NCI-H1436 treated with DMSO at 0.1 percent for 48 hours (cell line): ENCODE results near the gene ADH1C.
"Not testable (repeated sequence)": the region's sequence is repeated elsewhere in the genome, so short reads cannot be mapped to it uniquely, and the experiment has no call there.

Experiments
- DNase-seq: peaks from one replicate; lab custom pipeline; 2025; lab: John Stamatoyannopoulos, UW

ADH1C gene

DNA sequence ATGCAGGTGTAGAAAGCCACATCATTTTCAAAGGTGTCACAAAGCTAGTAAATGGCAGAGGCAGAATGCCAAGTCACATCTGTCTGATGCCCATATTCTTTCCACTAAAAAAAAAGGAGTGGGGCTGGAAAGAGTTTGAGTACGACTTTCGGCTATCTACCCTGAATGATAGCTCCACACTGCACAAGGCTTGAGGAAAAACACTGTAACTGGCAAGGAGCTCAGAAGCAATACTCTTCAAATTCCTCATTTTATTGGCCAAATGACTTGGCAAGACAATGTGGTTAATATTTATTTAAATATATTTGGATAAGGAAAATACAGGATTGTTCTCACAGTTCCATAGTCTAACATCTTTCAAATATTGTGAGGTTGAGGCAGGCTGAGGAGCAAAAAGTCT is 5.4 kb upstream of the ADH1C start:
- no peak for DNase-seq

DNA sequence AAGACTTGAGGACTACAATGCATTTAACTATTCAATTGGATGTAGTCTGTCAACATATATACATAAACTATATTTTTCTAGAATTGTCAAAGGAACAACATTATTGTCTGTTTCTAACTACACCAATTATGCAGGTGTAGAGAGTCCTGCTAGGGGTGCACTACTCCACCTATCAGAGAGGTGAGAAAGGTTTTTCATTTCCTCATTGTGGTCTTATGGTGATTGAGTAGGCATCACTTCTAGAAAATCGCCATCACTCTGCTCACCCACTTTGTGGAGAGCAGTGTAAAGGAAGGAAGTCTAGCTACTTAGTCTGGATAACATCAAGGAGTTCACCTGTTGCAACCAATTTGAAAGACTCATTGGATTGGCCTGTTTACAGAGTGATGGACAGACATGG is 4.4 kb upstream of the ADH1C start:
- DNase-seq: no peak

DNA sequence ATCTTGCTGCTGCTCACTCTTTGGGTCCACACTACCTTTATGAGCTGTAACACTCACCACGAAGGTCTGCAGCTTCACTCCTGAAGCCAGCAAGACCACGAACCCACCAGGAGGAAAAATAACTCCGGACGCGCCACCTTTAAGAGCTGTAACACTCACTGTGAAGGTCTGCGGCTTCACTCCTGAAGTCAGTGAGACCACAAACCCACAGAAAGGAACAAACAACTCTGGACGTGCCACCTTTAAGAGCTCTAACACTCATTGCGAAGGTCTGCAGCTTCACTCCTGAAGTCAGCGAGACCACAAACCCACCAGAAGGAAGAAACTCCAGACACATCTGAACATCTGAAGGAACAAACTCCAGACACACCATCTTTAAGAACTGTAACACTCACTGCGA is 3.6 kb upstream of the ADH1C start:
- DNase-seq: not testable (repeated sequence)

DNA sequence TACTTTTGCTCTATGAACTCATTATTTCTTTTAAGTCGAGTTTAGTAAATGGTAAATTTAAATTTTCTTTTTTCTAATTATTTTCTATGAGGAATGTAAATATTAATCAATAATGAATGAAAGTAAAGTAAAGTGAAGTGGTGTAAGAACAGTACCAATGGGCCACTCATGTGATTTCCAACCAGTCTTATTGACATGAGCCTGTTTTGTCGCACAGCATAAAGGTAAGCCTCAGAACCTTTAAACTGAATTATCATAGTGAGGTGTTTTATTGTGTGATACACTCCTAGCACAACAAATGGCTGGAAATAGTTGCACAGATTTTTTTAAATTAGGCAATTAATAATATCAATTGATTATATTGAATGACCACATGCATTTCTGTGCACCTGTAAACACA is 1.1 kb downstream of the ADH1C start:
- no peak for DNase-seq

DNA sequence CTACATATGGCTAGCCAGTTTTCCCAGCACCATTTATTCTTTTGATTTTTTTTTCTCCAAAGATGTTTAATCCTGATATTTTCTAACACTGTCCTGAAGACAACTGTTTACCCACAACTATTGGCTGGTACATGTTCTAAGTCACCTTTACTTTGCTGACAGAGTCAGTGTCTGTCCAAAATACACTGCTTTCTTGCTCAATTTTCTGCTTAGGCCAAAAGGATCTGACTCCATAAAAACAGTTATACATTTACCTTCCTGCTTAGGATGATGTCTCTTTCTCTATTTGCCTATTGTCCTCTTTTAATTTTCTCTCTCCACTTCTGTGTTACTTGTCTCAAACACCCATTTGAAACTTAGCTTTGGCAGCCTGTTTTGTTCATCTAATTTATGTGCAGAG is 3.2 kb downstream of the ADH1C start:
- no peak for DNase-seq

DNA sequence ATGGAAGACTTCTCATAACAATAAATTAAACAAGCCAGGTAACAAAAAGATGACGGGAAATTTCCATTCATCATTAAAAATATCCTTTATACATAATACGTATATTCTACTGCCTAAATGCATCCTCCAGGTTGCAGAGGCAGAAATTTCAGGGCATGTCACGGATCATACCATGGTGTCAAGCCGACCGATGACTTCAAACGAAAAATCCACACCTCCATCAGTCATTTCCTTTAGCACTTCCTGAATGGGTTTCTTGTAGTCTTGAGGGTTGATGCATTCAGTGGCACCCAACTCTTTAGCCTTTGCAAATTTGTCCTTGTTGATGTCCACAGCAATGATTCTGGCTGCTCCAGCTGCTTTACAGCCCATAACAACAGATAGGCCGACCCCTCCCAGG is 9.9 kb downstream of the ADH1C start:
- not testable (repeated sequence) for DNase-seq

DNA sequence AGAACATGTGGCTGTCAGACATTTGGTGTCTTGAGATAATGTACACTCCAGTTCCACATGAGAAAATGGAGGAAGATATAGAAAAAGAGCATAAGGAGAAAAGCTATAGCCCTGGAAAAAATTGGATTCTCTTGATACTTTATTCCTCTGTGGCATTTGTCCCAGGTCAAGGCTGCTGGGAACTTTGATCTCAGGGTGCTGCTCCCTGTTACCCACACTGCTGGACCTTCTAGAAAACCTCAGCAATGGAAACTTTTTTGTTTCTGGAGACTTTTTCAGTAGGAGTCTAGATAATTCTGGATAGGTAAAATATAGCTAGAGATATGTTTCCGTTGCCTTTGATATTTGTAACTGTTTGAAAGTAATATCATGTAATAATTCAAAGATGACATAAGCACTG is 11.1 kb downstream of the ADH1C start:
- DNase-seq: no peak

DNA sequence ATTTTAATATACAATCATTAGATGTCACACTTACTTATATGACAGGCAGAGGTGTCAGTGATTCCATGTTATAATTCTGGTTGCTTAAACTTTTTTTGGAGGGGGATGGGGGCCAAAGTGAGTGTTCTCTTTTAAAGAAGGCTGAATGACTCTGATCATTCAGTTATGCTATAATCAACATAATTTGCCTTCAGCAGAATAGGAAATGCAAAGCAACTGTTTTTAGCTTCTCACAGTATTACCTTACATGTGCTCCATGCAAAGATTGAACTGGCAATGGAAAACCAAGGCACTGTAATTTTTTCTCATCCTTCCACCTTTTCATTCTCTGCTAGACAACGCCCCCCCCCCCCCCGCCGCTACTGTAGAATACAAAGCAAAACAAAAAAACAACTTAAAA is 13.4 kb downstream of the ADH1C start:
- no peak for DNase-seq

DNA sequence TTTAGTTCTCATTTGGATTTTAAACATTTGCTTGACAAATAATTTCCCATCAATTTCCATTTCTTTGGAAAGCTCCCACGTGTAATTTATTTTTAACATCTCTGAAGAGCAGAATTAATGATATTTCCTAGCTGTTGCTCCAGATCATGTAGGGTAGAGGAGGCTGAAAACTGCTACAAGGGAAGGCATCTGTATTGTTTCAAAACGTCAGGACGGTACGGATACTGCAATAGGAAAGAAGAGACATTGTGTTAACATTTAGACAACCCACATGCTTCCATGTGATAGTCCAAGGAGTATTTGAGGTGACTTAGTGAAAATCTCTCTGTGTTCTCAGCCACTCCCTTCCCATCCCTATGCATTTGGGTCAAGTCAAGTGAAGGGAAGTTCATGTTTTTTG is 16.0 kb downstream of the ADH1C start:
- DNase-seq: no peak

DNA sequence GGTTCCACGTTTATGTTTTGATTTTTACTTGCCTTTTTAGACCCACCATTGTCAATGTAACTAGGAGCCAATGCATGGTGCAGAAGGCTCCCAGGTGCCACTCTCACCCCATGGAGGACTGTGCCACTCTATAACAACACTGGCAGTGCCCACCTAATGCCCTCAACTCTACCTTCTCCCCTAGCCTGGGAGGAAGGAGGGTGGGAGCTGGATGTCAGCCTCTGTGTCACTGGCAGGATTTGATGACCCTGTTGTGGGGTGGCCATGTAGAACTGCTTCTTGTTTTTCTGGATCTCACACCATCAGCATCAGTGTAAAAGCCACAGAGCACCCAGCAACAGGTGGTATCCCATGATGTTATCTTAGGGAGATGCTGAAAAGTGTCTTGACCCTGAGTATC is 17.7 kb downstream of the ADH1C start:
- no peak for DNase-seq

DNA sequence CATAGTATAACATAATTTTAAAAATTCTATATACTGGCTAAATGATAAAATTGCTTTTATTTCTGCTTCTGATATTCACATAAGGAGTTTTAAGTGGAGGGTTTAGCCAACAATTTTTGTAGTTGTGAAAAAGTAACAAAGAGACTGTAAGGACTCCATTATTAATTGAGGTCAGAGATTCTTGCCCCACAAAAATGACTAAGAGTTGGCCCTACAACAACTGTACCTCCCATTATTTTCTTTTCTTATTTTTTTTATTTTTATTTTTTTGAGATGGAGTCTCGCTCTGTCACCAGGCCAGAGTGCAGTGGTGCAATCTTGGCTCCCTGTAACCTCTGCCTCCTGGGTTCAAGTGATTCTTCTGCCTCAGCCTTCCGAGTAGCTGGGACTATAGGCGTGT is 21.9 kb downstream of the ADH1C start:
- DNase-seq: no peak

DNA sequence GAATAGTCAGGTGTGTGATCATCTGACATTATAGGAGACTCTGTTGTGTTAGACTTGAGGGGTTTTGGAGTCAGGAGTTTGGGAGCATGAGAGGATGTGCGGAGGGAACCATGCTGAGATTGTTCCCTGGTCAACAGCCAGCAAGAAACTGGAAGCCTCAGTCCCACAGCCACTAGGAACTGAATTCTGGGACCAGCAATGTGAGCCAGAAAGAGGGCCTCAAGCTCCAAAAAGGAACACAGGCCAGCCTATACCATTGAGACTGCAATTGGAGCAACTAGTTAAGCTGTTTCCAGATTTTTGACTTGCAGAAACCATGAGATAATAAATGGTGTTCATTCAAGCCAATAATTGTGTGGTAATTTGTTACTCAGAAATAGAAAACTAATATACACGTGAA is 22.7 kb downstream of the ADH1C start:
- no peak for DNase-seq

DNA sequence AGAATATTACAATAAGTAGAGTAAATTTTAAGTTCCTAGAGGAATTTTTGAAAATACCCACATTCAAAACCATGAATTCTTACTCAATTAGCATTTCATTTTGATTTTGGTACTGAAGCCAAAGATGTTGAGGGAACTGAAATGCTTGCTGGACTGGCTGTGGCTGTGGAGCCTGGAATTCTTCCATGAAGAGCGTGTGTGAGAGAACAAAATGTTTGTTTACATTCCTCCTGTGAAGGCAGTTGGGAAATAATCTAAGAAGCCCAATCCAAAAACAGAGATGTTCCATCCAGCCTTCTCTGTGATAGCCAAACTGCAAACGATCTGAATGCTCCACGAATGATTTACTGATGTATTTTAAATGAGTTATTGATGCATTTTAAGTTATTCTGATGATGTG is 27.6 kb downstream of the ADH1C start:
- no peak for DNase-seq

DNA sequence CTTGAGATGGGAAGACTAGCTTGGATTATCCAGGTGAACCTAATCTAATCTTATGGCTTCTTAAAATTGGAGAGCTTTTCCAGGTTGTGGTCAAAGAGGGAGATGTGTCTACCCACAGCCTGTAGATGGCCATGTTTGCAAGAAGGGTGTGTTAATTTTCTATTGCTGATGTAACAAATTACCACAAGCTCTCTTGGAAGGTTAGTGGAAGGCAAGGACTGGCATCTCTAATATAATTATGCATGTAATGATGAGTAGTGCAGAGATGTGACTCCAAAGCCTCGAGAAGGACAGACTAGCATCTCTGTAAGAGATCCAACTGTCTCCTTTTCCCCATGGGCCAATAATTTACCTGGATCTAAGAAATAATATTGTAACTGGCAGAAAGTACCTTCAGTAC is 28.2 kb downstream of the ADH1C start:
- no peak for DNase-seq

DNA sequence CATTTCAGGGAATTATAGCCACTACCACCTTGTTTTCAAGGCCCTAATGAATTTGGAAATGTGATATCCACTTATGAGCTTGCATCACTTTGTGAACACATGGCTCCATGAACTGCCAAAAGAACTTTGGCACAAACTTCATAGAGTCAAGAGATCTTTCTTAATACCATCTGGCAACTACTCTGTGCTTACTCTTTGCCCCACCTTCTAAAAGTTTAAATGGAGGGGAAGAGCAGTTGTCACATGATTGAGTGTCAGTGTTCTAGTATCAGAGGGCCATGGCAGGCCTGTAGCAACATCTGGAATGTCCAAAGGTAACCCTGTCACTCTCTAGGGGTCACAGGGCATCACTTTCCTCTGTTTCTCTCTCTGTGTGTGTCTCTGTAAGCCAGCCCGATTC is 28.8 kb downstream of the ADH1C start:
- DNase-seq: no peak

DNA sequence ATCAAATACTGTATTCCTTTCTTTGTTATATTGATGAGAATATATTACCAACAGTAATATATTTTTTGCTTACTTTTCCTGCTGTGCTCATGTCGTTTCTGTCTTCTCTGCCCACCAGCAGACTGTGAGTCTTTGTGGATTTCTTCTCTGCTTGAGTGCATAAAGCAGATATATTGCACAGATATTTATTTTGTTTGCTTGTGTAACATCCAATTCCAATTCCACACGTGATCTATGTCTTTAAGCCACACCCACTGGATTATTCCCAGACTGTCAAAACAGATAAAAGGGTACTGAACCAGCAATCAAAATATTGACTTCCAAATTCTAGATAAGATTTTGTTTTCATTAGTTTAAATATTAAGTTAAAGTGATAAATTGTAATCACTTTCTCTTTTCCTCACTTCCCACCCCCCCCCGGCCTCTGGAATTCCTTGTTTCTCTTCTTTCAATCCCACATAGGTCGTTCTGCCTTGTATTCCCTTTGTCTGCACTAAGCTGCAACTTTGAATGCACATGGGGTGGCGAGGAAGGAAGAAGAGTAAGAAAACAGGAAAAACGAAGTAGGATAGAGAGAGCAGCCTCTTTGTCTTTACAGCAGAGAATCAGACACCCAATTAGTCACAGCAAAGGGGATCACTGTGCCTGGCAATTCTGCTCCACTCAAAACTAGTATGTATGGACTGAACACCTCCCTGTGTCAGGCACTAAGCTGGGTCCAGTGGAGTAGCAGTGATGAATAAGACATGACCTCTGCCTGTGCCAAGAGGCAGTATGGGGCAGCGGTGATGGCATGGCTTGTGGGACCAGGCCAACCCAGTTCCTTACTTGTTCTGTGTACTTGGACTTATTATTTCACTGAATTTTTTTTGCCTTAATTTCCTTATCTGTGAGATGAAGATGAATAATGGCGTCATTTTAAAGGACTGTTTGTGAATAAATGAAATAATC is 31.0 kb downstream of the ADH1C start, which contains the start of gene ADH1B:
Gene ADH1B, minus strand, starts transcription at position 161 of the 951 bp plus-strand sequence. Its CDS starts 70 bp downstream, at position 91.
- DNase-seq: no peak

DNA sequence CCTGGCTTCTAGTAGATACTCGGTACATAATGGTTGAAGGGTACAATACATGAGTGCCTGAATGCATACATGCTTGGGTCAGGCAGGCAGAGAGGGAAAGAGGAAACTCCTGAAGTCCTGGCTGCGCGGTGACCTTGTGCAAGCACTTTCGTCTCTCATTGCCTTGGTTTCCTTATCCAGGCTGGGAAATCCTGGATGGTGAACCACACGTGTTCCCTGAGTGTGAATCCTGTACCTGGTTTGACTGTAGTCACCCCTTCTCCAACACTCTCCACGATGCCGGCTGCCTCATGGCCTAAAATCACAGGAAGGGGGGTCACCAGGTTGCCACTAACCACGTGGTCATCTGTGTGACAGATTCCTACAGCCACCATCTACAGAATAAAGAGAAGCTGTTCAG is 34.7 kb downstream of the ADH1C start:
- DNase-seq: not testable (repeated sequence)

DNA sequence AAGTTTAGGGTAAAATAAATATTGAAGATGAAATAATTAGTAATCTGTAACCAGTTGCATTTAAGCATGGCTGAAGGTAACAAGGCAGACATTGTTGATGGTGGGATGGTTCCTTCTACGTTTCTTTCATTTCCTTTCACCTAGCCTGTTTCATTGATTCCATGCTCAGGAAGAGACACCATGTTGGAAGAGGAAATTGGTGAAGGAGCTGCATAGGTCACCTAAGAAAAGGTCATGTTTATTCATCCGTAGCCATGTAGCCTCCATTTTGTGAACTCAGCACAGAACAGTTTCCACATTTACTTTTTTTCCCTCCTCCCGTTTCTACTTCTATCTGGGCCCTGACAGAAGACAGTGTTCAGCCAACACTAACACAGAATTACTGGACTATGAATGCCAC is 35.2 kb downstream of the ADH1C start:
- DNase-seq: no peak

DNA sequence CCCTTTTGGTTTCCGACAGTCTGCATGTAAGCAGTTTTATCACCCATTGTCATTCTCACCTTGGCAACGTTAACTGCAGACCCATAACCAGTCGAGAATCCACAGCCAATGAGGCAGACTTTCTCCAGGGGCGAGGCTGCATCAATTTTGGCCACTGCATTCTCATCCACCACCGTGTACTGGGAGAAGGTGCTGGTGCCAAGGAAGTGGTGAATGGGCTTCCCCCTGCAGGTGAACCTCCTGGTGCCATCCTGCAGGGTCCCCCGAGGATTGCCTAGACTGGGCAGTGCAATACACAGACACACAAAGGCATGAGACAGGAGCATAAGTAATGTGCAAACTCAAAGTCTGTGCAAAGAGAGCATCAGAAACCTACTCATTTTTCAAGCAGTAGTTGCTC is 36.7 kb downstream of the ADH1C start:
- no peak for DNase-seq

DNA sequence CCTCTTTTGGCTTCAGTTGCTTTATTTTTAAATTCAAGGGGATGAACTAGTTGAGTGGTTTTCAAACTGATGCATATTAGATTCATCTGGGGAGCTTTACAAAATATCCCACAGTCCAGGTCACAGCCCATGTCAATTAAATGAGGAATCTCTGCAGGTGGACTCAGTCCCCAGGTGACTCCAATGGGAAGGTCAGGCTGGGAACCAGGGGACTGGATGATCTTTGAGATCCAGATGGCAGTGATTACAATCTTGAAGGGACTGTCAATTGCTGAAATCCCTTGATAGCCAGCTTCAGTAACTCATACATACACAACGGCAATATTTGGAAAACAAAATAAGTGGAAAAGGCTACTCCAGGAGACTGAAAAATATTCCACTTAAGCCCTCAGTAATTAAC is 38.3 kb downstream of the ADH1C start:
- no peak for DNase-seq

DNA sequence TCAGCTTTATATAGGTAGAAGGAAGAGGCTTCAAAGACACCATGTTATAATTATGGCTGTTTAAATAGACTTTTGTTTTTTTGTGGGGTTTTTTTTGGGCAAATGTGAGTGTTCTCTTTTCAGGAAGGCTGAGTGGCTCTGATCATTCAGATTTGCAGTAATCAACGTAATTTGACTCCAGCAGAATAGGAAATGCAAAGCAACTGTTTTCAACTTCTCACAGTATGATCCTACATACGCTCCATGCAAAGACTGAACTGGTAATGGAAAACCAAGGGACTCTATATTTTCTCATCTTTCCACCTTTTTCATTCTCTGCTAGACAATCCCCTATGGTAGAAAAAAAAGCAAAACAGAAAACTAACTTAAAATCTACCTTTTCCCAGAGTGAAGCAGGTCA is 42.2 kb downstream of the ADH1C start:
- no peak for DNase-seq

DNA sequence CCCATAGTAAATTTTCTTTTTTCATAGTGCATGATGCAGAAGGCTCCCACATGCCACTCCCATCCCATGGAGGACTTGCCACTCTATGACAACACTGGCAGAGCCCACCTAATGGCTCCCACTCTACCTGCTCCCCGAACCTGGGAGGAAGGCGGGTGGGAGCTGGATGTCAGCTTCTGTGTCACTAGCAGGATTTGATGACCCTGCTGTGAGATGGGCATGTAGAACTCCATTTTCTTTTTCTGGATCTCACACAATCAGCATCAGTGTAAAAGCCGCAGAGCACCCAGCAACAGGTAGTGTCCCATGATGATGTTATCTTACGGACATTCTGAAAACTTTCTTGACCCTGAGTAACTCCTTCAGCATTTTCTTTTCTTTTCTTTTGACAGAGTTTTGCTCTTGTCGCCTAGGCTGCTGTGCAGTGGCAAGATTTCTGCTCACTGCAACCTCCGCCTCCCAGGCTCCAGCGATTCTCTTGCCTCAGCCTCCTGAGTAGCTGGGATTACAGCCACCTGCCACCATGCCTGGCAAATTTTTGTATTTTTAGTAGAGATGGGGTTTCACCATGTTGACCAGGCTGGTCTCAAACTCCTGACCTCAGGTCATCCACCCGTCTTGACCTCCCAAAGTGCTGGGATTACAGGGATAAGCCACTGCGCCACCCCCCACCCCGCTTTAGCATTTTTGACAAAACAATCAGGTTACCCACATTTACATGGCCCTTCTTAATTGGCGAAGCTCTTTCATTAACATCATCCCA is 46.7 kb downstream of the ADH1C start:
- DNase-seq: no peak
